HCT116 (cell line): ENCODE measurements around the gene NEK6. TPM values are rescaled to one million over a fixed set of nuclear protein-coding genes. Genes with fewer than 3 reads are reported as not detected.

Experiments
- ATAC-seq: fragments of 200-7000 bp; cut with Tn5 transposase; 2 replicates; pipeline ENCODE4 v1.9.1; 2020; ENCODE audit warnings: mild to moderate bottlenecking, moderate library complexity
- BruUV-seq: library from RNA; stranded (reverse); fragments of 400-500 nt; replicated peaks from 2 replicates; lab custom pipeline; 2021; lab: Mats Ljungman, UMichigan
- CTCF ChIA-PET: fragments of 300-600 bp; sonication (Branson Sonifier 250); formaldehyde crosslinking; loops from one replicate; lab custom pipeline; 2021; ENCODE audit warnings: antibody characterized with exemption; lab: Charles Lee
- POLR2A ChIA-PET: fragments of 300-600, 350-600 bp; sonication (Branson Sonifier 250); formaldehyde crosslinking; loops from one replicate; lab custom pipeline; 2021; ENCODE audit warnings: antibody characterized with exemption; lab: Charles Lee
- RAD21 ChIA-PET, 2 experiments: fragments of 300-600 bp; sonication (Branson Sonifier 250); formaldehyde crosslinking; loops; one replicate each; lab custom pipeline; 2023; ENCODE audit warnings: low total read pairs in 2 of 2; ENCODE audit not compliant: uncharacterized antibody in 2 of 2, unreplicated experiment in 2 of 2, low non-redundant PET in 1 of 2; lab: Charles Lee
- DNase-seq: peaks from one replicate; pipeline ENCODE4 v3.0.0-alpha.2; 2010; ENCODE audit warnings: low read depth, low spot score
- H2AFZ ChIP-seq: fragments of 200-600 bp; shearing (Covaris generic), sonication (generic); 2 replicates; pipeline ENCODE4 v1.6.1; 2017; ENCODE audit warnings: low read depth, mixed run types, mixed read lengths, antibody characterized with exemption, low read length; ENCODE audit not compliant: poor library complexity, severe bottlenecking
- H3K27ac ChIP-seq: 2 replicates; pipeline ENCODE4 v1.5.1; 2012; ENCODE audit warnings: low read depth, low read length
- H3K27me3 ChIP-seq: fragments of 200-600 bp; sonication (generic); 2 replicates; pipeline ENCODE4 v1.6.1; 2016; ENCODE audit warnings: mixed run types, low read length, mixed read lengths; ENCODE audit not compliant: insufficient read depth
- H3K36me3 ChIP-seq, 2 experiments: fragments of 200-500 bp in 1 of 2; fragments of 200-600 bp in 1 of 2; sonication (Bioruptor generic) in 1 of 2; sonication (generic) in 1 of 2; 2 replicates each; pipeline versions ENCODE4 v1.5.1 to v1.6.1; 2014 to 2016; ENCODE audit warnings: low read length in 2 of 2, inconsistent platforms in 1 of 2, mixed read lengths in 1 of 2, mixed run types in 1 of 2; ENCODE audit not compliant: insufficient read depth in 2 of 2, control insufficient read depth in 1 of 2
- H3K4me1 ChIP-seq, 2 experiments: fragments of 200-600 bp in 1 of 2; sonication (generic) in 1 of 2; 2 replicates each; pipeline versions ENCODE4 v1.5.1 to v1.6.1; 2012 to 2017; ENCODE audit warnings: low read length in 2 of 2, inconsistent platforms in 1 of 2, mild to moderate bottlenecking in 1 of 2, mixed read lengths in 1 of 2, mixed run types in 1 of 2, moderate library complexity in 1 of 2; ENCODE audit not compliant: insufficient read depth in 2 of 2, control insufficient read depth in 1 of 2
- H3K4me2 ChIP-seq: fragments of 200-600 bp; sonication (generic); 2 replicates; pipeline ENCODE4 v1.6.1; 2017; ENCODE audit warnings: mixed run types, low read length, mixed read lengths
- H3K4me3 ChIP-seq, 2 experiments: fragments of 200-600 bp in 1 of 2; sonication (generic) in 1 of 2; replicated peaks in 1 of 2; 2 replicates each; pipeline ENCODE4 v1.5.1; 2011 to 2016; ENCODE audit warnings: low read length in 2 of 2, control low read depth in 1 of 2, low read depth in 1 of 2, mild to moderate bottlenecking in 1 of 2, mixed read lengths in 1 of 2, mixed run types in 1 of 2
- H3K79me2 ChIP-seq: fragments of 200-600 bp; sonication (generic); 2 replicates; pipeline ENCODE4 v1.6.1; 2017; ENCODE audit warnings: mild to moderate bottlenecking, mixed run types, low read length, moderate library complexity, mixed read lengths; ENCODE audit not compliant: insufficient read depth
- H3K9ac ChIP-seq: fragments of 200-600 bp; sonication (generic); 2 replicates; pipeline ENCODE4 v1.6.1; 2016; ENCODE audit warnings: low read length, mixed read lengths
- H3K9me2 ChIP-seq: fragments of 200-600 bp; sonication (generic), shearing (Covaris generic); 2 replicates; pipeline ENCODE4 v1.6.1; 2017; ENCODE audit warnings: mixed run types, mild to moderate bottlenecking, moderate library complexity; ENCODE audit not compliant: insufficient read depth
- H3K9me3 ChIP-seq, 2 experiments: fragments of 200-500 bp in 1 of 2; fragments of 200-600 bp in 1 of 2; sonication (Bioruptor generic) in 1 of 2; sonication (generic) in 1 of 2; 2 replicates each; pipeline ENCODE4 v1.6.1; 2014 to 2017; ENCODE audit warnings: low read length in 2 of 2, mixed read lengths in 2 of 2, inconsistent platforms in 1 of 2, low read depth in 1 of 2, mild to moderate bottlenecking in 1 of 2, mixed run types in 1 of 2, moderate library complexity in 1 of 2; ENCODE audit not compliant: control insufficient read depth in 1 of 2, insufficient read depth in 1 of 2
- H4K20me1 ChIP-seq: fragments of 200-600 bp; sonication (generic), shearing (Covaris generic); 2 replicates; pipeline ENCODE4 v1.6.1; 2017; ENCODE audit warnings: mixed run types, mild to moderate bottlenecking, moderate library complexity; ENCODE audit not compliant: insufficient read depth
- CEBPB ChIP-seq: IDR thresholded peaks from 2 replicates; pipeline ENCODE4 v1.6.1; 2012; ENCODE audit warnings: low read depth
- EGR1 ChIP-seq: IDR thresholded peaks from 2 replicates; pipeline ENCODE4 v1.6.1; 2012; ENCODE audit warnings: low read depth
- EZH2phosphoT487 ChIP-seq: fragments of 200-600 bp; IDR thresholded peaks from 2 replicates; pipeline ENCODE4 v1.6.1; 2018; ENCODE audit warnings: antibody characterized with exemption, borderline replicate concordance
- JUND ChIP-seq: IDR thresholded peaks from 2 replicates; pipeline ENCODE4 v1.6.1; 2012
- MAX ChIP-seq: IDR thresholded peaks from 2 replicates; pipeline ENCODE4 v1.6.1; 2012
- POLR2AphosphoS5 ChIP-seq: IDR thresholded peaks from 2 replicates; pipeline ENCODE4 v1.6.1; 2011; ENCODE audit warnings: mild to moderate bottlenecking, low read depth, low read length, moderate library complexity
- TCF7L2 ChIP-seq: IDR thresholded peaks from 2 replicates; pipeline ENCODE4 v1.7.0; 2011; ENCODE audit warnings: borderline replicate concordance, inconsistent platforms; ENCODE audit not compliant: insufficient read depth, insufficient read length; ENCODE audit errors: extremely low read depth
- ZBTB33 ChIP-seq: IDR thresholded peaks from 2 replicates; pipeline ENCODE4 v1.6.1; 2011; ENCODE audit warnings: mild to moderate bottlenecking, low read length, moderate library complexity; ENCODE audit not compliant: insufficient replicate concordance; ENCODE audit errors: extremely low read depth
- intact Hi-C: fragments of 100-400 bp; cut with micrococcal nuclease; formaldehyde crosslinking; loops from 2 replicates; pipeline ENCODE4 v1.10.0; 2022
- total RNA-seq: library from RNA; stranded (reverse); gene quantifications from one replicate; pipeline ENCODE4 v1.2.1, GENCODE V29; 2021; ENCODE audit not compliant: unreplicated experiment

Gene NEK6
- total RNA-seq, 1 experiment from 2014 or later: 40.8 TPM

GRCh38 chr9:124352616-124353015 is 94.9 kb downstream of the NEK6 start:
- Histone ChIP-seq H3K79me2 (peaks cover 35% of the 10 kb centered on the region), H3K9me3 (no peaks in the 10 kb centered on the region), H3K27ac (no peak overlapping the region), H3K4me1 (no peaks in the 10 kb centered on the region), H3K9ac (no peak overlapping the region), H3K4me2 (no peak overlapping the region), H3K4me3 (no peak overlapping the region), H3K27me3 (no peaks in the 10 kb centered on the region)
- no peak for ATAC-seq
- intact Hi-C loops: no loop called here
- no TSS peak for BruUV-seq
- DNase-seq: no peak
- ChIA-PET POLR2A (no interaction called here), RAD21 (no interaction called here), CTCF (no interaction called here)
- TF ChIP-seq ZBTB33: no peak
- TF ChIP-seq POLR2AphosphoS5: no peak; the same call in 1 of the 2 replicates
- 0 out of 2 replicates have a peak, but pooled peaks have one; percentile 2 for TF ChIP-seq JUND
- no peak for TF ChIP-seq TCF7L2
- TF ChIP-seq MAX: no peak
- TF ChIP-seq EGR1: no peak
- TF ChIP-seq EZH2phosphoT487: no peak
- no peak for TF ChIP-seq CEBPB
- TF ChIP-seq, all 23 proteins: peak for 1
- H4K20me1 ChIP-seq: peaks cover 7% of the 10 kb centered on the region; the same call in 1 of the 2 replicates
- no peaks in the 10 kb centered on the region for H3K9me2 ChIP-seq
- H3K36me3 ChIP-seq: peaks cover 32 to 51% of the 10 kb centered on the region in 2 experiments
- no peak overlapping the region for H2AFZ ChIP-seq
